ENCODE data around the gene RDH5.

Gene RDH5

GRCh38 chr12:55687746-55688145, 32.4 kb upstream of the RDH5 start:
- no peak overlapping the region for H3K4me3 ChIP-seq (ENCODE audit: low read depth, low read length)
- DNase-seq (ENCODE audit: low read depth, low spot score), result no peak

GRCh38 chr12:55688716-55689655, 31.2 kb upstream of the RDH5 start:
- no peak overlapping the region for H3K4me3 ChIP-seq (ENCODE audit: low read depth, low read length)
- in situ Hi-C loops (cut with HindIII; ENCODE audit: low sequenced_read_pairs), result no loop called here
- TF ChIP-seq CTCF (IDR thresholded peaks at IDR 0.05; ENCODE audit: low read depth, low read length), result no peak
- no peak for DNase-seq (ENCODE audit: low read depth, low spot score)

More at GRCh38 chr12:55687746-55688145, 32.4 kb upstream of the RDH5 start:
- no peak for TF ChIP-seq CTCF (IDR thresholded peaks at IDR 0.05; ENCODE audit: low read depth, low read length)
- in situ Hi-C loops (cut with HindIII; ENCODE audit: low sequenced_read_pairs), result no loop called here

GRCh38 chr12:55692631-55693322, 27.4 kb upstream of the RDH5 start:
- no peak for DNase-seq (ENCODE audit: low read depth, low spot score)
- in situ Hi-C loops (cut with HindIII; ENCODE audit: low sequenced_read_pairs), result no loop called here
- no peak for TF ChIP-seq CTCF (IDR thresholded peaks at IDR 0.05; ENCODE audit: low read depth, low read length)
- no peak overlapping the region for H3K4me3 ChIP-seq (ENCODE audit: low read depth, low read length)

- no peak overlapping the region for H3K4me3 ChIP-seq (ENCODE audit: low read depth, low read length)
- DNase-seq (ENCODE audit: low read depth, low spot score), result no peak
- in situ Hi-C loops (cut with HindIII; ENCODE audit: low sequenced_read_pairs), result no loop called here
- TF ChIP-seq CTCF (IDR thresholded peaks at IDR 0.05; ENCODE audit: low read depth, low read length), result no peak
Observed at GRCh38 chr12:55693323-55694187, 26.6 kb upstream of the RDH5 start.

GRCh38 chr12:55694188-55694515, 26.0 kb upstream of the RDH5 start:
- in situ Hi-C loops (cut with HindIII; ENCODE audit: low sequenced_read_pairs), result no loop called here
- DNase-seq (ENCODE audit: low read depth, low spot score), result no peak
- TF ChIP-seq CTCF (IDR thresholded peaks at IDR 0.05; ENCODE audit: low read depth, low read length), result no peak
- H3K4me3 ChIP-seq (ENCODE audit: low read depth, low read length), result no peak overlapping the region

GRCh38 chr12:55694651-55695050, 25.5 kb upstream of the RDH5 start:
- no peak overlapping the region for H3K4me3 ChIP-seq (ENCODE audit: low read depth, low read length)
- in situ Hi-C loops (cut with HindIII; ENCODE audit: low sequenced_read_pairs), result no loop called here
- TF ChIP-seq CTCF (IDR thresholded peaks at IDR 0.05; ENCODE audit: low read depth, low read length), result no peak
- DNase-seq (ENCODE audit: low read depth, low spot score), result no peak
